Stimulated activated effector memory CD8-positive, alpha-beta T cell treated with anti-CD3 and anti-CD28 coated beads, Interleukin-12 subunit alpha, Interleukin-12 subunit beta, amount 100 ng/mL, for 72 hours (primary cell): ENCODE measurements around the gene DNER.
"Not testable (repeated sequence)": the region's sequence is repeated elsewhere in the genome, so short reads cannot be mapped to it uniquely, and the experiment has no call there.

Source experiments
- ATAC-seq: fragments of 150-1000 bp; cut with Tn5 transposase; 2 replicates; pipeline ENCODE4 v1.10.0; 2021
- DNase-seq, 2 donors: peaks; one replicate each; pipeline ENCODE4 v3.0.0; 2021 to 2022; ENCODE audit warnings: low spot score in 2 of 2
- H3K27ac Mint-ChIP-seq: one replicate; pipeline ENCODE4 v1.8.0; 2022; ENCODE audit warnings: mild to moderate bottlenecking, mixed read lengths
- H3K36me3 Mint-ChIP-seq: one replicate; pipeline ENCODE4 v1.8.0; 2022; ENCODE audit warnings: mild to moderate bottlenecking, mixed read lengths
- H3K4me1 Mint-ChIP-seq: one replicate; pipeline ENCODE4 v1.8.0; 2022; ENCODE audit warnings: mixed read lengths
- H3K4me3 Mint-ChIP-seq: one replicate; pipeline ENCODE4 v1.8.0; 2022; ENCODE audit warnings: mild to moderate bottlenecking, mixed read lengths
- H3K9me3 Mint-ChIP-seq: one replicate; pipeline ENCODE4 v1.8.0; 2022; ENCODE audit warnings: mixed read lengths

DNER gene

DNA sequence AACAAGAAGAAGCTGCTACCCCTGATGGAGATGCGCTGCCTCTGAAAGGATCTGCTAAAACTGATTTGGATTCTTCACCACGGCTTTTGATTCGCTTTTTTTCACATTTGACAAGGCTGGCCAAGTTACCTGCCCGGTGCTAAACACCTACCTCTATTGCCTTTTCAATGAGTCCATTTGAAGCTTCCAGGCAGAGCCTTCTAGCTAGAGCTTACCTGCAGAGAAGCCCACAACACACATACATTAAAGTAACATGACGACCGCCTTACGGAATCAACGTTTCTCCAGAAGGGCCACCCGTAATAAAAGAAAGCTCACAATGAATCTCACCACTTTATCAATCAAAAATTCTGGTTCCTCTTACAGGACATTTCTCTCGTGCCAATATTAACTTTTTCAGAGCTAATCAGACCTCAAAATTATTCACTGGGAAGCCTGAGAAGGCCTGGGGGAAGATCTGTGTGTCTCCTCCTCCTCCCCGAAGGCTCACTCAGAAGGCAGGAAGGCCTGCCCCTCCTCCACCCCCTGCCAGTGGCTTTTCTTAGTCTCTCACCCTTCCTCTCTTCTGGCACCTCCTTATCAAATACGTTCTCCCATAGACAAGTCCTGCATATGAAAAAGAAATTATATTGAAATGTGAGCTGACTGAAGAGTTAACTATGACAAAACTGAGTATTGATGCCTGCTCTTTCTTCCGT, 171.0 kb downstream of the DNER start:
- DNase-seq, result no peak
- no peaks in the 10 kb centered on the region for H3K4me1 Mint-ChIP-seq
- no peak for ATAC-seq
- H3K36me3 Mint-ChIP-seq, result no peaks in the 10 kb centered on the region
- no peaks in the 10 kb centered on the region for H3K9me3 Mint-ChIP-seq
- no peak overlapping the region for H3K4me3 Mint-ChIP-seq
- no peak overlapping the region for H3K27ac Mint-ChIP-seq

- no peaks in the 10 kb centered on the region for H3K36me3 Mint-ChIP-seq
- no peak overlapping the region for H3K27ac Mint-ChIP-seq
- no peaks in the 10 kb centered on the region for H3K9me3 Mint-ChIP-seq
Observed at GRCh38 chr2:229539628-229540027, 174.7 kb downstream of the DNER start.

GRCh38 chr2:229531594-229531993, 182.8 kb downstream of the DNER start:
- Mint-ChIP-seq H3K4me1 (no peaks in the 10 kb centered on the region), H3K9me3 (peaks cover 6% of the 10 kb centered on the region), H3K4me3 (no peak overlapping the region), H3K27ac (no peak overlapping the region), H3K36me3 (no peaks in the 10 kb centered on the region)
- ATAC-seq (no peak), DNase-seq (no peak)

More at GRCh38 chr2:229539628-229540027, 174.7 kb downstream of the DNER start:
- Mint-ChIP-seq H3K4me1 (no peaks in the 10 kb centered on the region), H3K4me3 (no peak overlapping the region)
- ATAC-seq (no peak), DNase-seq (no peak)

- peaks cover 6% of the 10 kb centered on the region for H3K9me3 Mint-ChIP-seq
- H3K4me3 Mint-ChIP-seq, result no peak overlapping the region
- no peaks in the 10 kb centered on the region for H3K4me1 Mint-ChIP-seq
- no peaks in the 10 kb centered on the region for H3K36me3 Mint-ChIP-seq
- no peak for ATAC-seq
- no peak overlapping the region for H3K27ac Mint-ChIP-seq
- DNase-seq, result no peak
Observed at GRCh38 chr2:229530434-229530833, 183.9 kb downstream of the DNER start.

DNA sequence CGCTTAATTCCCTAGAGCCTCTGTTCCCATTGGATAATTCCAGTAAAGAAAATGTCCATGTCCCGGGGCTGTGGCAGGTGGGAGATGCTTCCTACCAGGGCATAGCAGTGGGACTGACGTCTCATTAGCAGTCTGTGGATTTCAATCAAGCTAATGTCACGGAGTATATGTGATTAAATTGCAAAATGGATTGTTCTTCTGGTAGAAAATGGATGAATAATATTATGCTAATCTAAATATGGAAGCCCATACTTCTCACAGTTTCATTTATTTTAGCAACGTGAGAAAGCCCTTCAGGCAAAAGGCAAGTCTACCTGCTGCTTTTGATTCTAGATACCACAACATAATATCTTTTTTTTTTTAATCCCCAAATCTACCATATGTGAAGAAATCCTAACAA, 185.5 kb downstream of the DNER start:
- Mint-ChIP-seq H3K36me3 (no peaks in the 10 kb centered on the region), H3K27ac (no peak overlapping the region), H3K4me3 (no peak overlapping the region), H3K9me3 (peaks cover 6% of the 10 kb centered on the region), H3K4me1 (no peaks in the 10 kb centered on the region)
- no peak for ATAC-seq
- DNase-seq, result no peak

- no peak overlapping the region for H3K27ac Mint-ChIP-seq
- H3K9me3 Mint-ChIP-seq, result peaks cover 3% of the 10 kb centered on the region
- H3K4me1 Mint-ChIP-seq, result no peaks in the 10 kb centered on the region
- ATAC-seq (no peak), DNase-seq (no peak)
- H3K4me3 Mint-ChIP-seq, result no peak overlapping the region
- no peaks in the 10 kb centered on the region for H3K36me3 Mint-ChIP-seq
Observed at GRCh38 chr2:229526951-229527350, 187.4 kb downstream of the DNER start.

DNA sequence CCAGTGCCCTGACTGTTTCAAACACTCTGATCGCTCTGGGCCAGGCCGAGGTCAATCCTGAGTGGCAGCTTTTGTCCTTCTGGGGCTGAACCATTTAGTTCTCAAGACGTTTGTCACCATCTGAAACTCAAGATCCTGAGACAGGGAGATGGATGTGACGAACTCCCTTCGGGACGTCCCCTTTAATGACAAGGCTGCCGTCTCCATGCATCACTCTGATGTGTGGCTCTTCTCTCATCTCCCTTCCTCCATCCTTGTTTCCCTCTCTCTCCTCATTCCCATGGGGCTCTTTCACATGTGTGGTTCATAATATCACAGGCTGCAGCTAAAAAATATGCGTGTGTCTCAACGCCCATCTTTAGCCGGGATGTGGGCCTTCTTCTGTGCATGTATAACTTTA, 189.6 kb downstream of the DNER start:
- no peak overlapping the region for H3K4me3 Mint-ChIP-seq
- ATAC-seq (no peak), DNase-seq (no peak)
- H3K4me1 Mint-ChIP-seq, result no peaks in the 10 kb centered on the region
- no peaks in the 10 kb centered on the region for H3K36me3 Mint-ChIP-seq
- no peaks in the 10 kb centered on the region for H3K9me3 Mint-ChIP-seq
- no peak overlapping the region for H3K27ac Mint-ChIP-seq

GRCh38 chr2:229523663-229524062, 190.7 kb downstream of the DNER start:
- H3K36me3 Mint-ChIP-seq, result no peaks in the 10 kb centered on the region
- H3K9me3 Mint-ChIP-seq, result no peaks in the 10 kb centered on the region

GRCh38 chr2:229521576-229521975, 192.8 kb downstream of the DNER start:
- H3K4me1 Mint-ChIP-seq, result no peaks in the 10 kb centered on the region
- no peak overlapping the region for H3K4me3 Mint-ChIP-seq
- H3K9me3 Mint-ChIP-seq, result no peaks in the 10 kb centered on the region
- ATAC-seq (no peak), DNase-seq (no peak)
- H3K36me3 Mint-ChIP-seq, result no peaks in the 10 kb centered on the region
- H3K27ac Mint-ChIP-seq, result no peak overlapping the region

More at GRCh38 chr2:229523663-229524062, 190.7 kb downstream of the DNER start:
- no peak overlapping the region for H3K4me3 Mint-ChIP-seq
- ATAC-seq, result no peak
- DNase-seq, result no peak
- H3K27ac Mint-ChIP-seq, result no peak overlapping the region
- H3K4me1 Mint-ChIP-seq, result no peaks in the 10 kb centered on the region

DNA sequence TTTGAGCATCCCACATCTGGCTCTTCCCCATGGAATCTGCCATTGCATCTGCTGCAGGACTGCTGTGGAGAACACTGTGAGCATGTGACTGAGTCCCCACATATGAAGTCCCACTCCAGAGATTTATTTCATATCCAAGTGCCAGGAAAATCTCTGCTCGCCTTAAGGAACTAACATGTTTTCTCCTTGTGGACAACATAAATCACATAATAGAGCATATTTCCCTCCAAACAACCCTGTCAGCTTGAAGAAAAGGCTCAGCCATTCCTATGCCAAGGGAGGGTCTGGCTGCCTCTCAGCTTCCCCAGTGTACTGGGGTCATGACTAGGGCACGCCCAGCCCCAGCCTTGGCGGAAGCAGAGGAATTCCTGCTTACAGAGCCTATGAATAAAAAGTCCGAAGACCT, 193.7 kb downstream of the DNER start:
- Mint-ChIP-seq H3K36me3 (no peaks in the 10 kb centered on the region), H3K4me1 (no peaks in the 10 kb centered on the region), H3K27ac (no peak overlapping the region), H3K4me3 (no peak overlapping the region), H3K9me3 (no peaks in the 10 kb centered on the region)
- no peak for ATAC-seq
- no peak for DNase-seq

- Mint-ChIP-seq H3K4me1 (no peaks in the 10 kb centered on the region), H3K36me3 (no peaks in the 10 kb centered on the region), H3K9me3 (no peaks in the 10 kb centered on the region), H3K27ac (no peak overlapping the region), H3K4me3 (no peak overlapping the region)
- ATAC-seq (no peak), DNase-seq (no peak)
Observed at GRCh38 chr2:229519655-229520430, 194.5 kb downstream of the DNER start.

DNA sequence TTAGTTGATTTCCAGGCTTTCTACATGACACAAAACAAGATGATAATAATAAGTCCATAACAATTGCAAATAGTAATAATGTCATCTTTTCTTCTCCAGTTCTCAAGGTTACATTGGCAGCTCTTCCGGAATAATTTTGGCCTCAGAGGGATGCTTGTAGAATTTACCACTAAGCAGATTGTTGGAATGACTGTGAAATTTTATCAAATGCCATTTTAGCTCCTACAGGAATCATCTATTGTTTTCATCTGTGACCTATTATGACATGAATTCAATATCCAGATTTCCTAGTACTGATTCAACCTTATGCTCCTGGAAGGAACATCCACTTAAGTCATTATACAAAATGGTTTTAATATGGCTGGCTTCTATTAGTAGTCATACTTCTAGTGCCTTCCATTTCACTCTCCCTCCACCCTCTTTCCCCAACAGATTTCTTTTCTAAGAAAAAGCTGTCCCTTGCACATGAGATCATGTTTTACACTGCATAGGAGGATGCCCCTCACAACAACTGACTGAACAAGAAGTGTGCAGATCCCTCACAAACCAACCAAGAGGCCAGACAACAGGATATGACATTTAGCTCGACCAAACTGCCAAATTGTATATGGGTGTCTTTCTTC, 200.0 kb downstream of the DNER start:
- H3K4me3 Mint-ChIP-seq, result no peak overlapping the region
- H3K36me3 Mint-ChIP-seq, result no peaks in the 10 kb centered on the region
- ATAC-seq (no peak), DNase-seq (no peak)
- H3K27ac Mint-ChIP-seq, result no peak overlapping the region
- no peaks in the 10 kb centered on the region for H3K9me3 Mint-ChIP-seq
- no peaks in the 10 kb centered on the region for H3K4me1 Mint-ChIP-seq

DNA sequence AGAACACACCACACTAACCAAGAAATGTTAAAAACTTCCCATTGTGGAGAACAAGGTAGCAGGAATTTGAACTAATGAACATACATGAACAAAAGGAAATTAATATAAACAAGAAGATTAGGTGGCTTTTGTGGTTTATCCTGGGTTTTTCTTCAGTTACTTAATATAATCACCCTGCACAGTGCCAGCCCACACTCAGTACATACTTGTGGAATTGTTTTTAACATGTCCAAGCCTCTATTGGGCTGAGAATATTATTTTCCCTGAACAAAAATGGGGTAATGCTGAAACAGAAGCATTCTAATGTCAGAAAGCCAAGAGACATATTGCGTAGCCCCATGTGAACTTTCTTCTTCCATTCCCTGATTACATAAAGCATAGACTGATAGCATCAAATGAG, 202.8 kb downstream of the DNER start:
- no peak for DNase-seq
- Mint-ChIP-seq H3K9me3 (no peaks in the 10 kb centered on the region), H3K27ac (no peak overlapping the region), H3K4me1 (no peaks in the 10 kb centered on the region), H3K36me3 (no peaks in the 10 kb centered on the region), H3K4me3 (no peak overlapping the region)
- no peak for ATAC-seq

GRCh38 chr2:229506699-229507098, 207.7 kb downstream of the DNER start:
- not testable (repeated sequence) for DNase-seq, H3K27ac Mint-ChIP-seq, H3K4me3 Mint-ChIP-seq, H3K4me1 Mint-ChIP-seq, H3K36me3 Mint-ChIP-seq, H3K9me3 Mint-ChIP-seq, ATAC-seq

DNA sequence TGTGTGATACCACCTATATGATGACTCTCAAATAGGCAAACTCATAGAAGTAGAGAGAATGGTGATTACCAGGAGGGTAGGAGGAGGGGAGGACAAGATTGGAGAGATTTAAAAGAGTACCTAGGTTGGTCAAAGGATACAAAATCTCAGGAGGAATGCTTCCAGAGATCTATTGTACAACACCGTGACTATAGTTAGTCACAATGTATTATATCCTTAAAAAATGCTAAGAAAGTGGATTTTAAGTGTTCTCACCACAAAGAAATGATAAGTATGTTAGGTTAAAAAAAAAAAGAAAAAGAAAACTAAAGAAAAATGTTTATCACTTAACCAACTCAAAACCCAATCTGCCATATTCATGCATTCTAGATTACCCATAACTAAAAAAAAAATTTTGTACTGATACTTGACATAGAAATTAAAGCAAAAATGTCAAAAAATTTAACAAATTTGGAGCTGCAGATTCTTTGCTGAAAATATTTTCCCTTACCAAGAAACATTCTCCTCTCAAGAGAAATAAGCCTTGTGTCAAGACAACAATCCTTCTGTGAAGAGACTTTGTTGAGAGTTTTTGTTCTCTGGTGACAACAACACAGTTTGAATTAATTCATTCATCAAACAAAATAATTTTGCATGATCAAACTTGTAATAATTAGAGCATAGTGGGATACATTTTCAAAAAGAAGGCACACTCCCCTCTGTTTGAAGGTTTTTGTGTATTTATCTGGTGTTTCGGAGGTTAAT, 213.1 kb downstream of the DNER start:
- DNase-seq (no peak), ATAC-seq (no peak)
- Mint-ChIP-seq H3K4me3 (no peak overlapping the region), H3K27ac (no peak overlapping the region), H3K4me1 (no peaks in the 10 kb centered on the region), H3K9me3 (peaks cover 9% of the 10 kb centered on the region), H3K36me3 (no peaks in the 10 kb centered on the region)
